ENCODE data around the gene CEP83.
A peak's percentile ranks its signal among the peaks of the same experiment; 100 is the strongest.

Gene CEP83

GRCh38 chr12:94262228-94263010, 197.2 kb downstream of the CEP83 start:
- TF ChIP-seq ZNF70 (CRISPR knock-in tag; IDR thresholded peaks at IDR 0.05): no peak
- no peak for TF ChIP-seq BACH2 (CRISPR knock-in tag; IDR thresholded peaks at IDR 0.05; ENCODE audit: borderline replicate concordance)
- no peak for TF ChIP-seq CSDC2 (CRISPR knock-in tag; IDR thresholded peaks at IDR 0.05)
- TF ChIP-seq TCF4 (CRISPR knock-in tag; IDR thresholded peaks at IDR 0.05; ENCODE audit: borderline replicate concordance): peak; percentile 82
- 0 out of 2 replicates have a peak, but pooled peaks have one; percentile 64 for TF ChIP-seq TSHZ2 (CRISPR knock-in tag; IDR thresholded peaks at IDR 0.05)
- peak; percentile 98 for ATAC-seq

DNA sequence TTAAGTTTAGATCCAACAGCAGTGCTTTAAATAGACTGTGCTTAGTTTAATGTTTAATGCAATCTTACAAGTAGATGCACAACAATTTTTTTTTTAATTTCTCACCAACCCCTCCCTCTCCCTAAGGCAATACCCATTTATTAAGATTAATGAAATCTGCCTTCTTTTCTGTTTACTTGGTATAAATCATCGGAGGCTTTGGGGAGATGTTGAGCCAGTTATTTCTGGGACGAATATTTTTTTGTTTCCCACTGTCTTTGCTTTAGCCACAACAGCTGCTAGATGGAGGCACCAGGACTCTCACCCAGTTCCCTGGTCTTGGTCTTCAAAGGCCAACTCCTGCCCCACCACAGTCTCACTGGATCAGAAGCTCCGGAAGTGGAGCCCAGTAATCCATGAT, 197.9 kb downstream of the CEP83 start:
- ATAC-seq: peak; percentile 3; the same call in 1 of the 3 replicates

GRCh38 chr12:94261119-94261518, 198.5 kb downstream of the CEP83 start:
- no peak for ATAC-seq

More for the DNA sequence above, 197.9 kb downstream of the CEP83 start:
- no peak for TF ChIP-seq BACH2 (CRISPR knock-in tag; IDR thresholded peaks at IDR 0.05; ENCODE audit: borderline replicate concordance)

DNA sequence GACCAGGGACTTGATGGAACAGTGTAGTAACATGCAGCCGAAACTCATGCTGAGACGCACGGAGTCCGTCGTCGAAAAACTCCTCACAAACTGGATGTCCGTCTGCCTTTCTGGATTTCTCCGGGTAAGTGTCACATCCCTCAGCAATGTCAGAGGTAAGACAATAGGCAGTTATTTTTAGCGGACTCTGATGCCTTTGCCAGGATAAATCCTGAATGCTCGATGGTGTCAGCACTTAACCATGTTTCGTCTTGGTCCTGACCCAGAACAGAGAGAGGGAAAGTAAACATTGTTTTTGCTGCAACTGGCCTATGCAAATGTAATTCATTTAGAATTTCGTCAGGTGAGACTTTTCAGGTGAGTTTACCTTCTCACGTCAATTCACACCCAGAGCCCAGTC, 198.9 kb downstream of the CEP83 start:
- ATAC-seq: no peak
- TF ChIP-seq TCF4 (CRISPR knock-in tag; IDR thresholded peaks at IDR 0.05; ENCODE audit: borderline replicate concordance): no peak
- TF ChIP-seq, protein P1, sequence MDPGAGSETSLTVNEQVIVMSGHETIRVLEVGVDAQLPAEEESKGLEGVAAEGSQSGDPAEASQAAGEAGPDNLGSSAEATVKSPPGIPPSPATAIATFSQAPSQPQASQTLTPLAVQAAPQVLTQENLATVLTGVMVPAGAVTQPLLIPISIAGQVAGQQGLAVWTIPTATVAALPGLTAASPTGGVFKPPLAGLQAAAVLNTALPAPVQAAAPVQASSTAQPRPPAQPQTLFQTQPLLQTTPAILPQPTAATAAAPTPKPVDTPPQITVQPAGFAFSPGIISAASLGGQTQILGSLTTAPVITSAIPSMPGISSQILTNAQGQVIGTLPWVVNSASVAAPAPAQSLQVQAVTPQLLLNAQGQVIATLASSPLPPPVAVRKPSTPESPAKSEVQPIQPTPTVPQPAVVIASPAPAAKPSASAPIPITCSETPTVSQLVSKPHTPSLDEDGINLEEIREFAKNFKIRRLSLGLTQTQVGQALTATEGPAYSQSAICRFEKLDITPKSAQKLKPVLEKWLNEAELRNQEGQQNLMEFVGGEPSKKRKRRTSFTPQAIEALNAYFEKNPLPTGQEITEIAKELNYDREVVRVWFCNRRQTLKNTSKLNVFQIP (CRISPR knock-in tag; IDR thresholded peaks at IDR 0.05; ENCODE audit: borderline replicate concordance, low read depth): no peak
- TF ChIP-seq CSRNP3 (CRISPR knock-in tag; IDR thresholded peaks at IDR 0.05): no peak
- no peak for TF ChIP-seq BACH2 (CRISPR knock-in tag; IDR thresholded peaks at IDR 0.05; ENCODE audit: borderline replicate concordance)
- no peak for TF ChIP-seq OSR1 (CRISPR knock-in tag; IDR thresholded peaks at IDR 0.05)
- no peak for TF ChIP-seq SNAI2 (CRISPR knock-in tag; IDR thresholded peaks at IDR 0.05)
- TF ChIP-seq ZFP3 (CRISPR knock-in tag; IDR thresholded peaks at IDR 0.05): no peak
- no peak for TF ChIP-seq GLIS3 (CRISPR knock-in tag; IDR thresholded peaks at IDR 0.05)
- TF ChIP-seq RARB (CRISPR knock-in tag; IDR thresholded peaks at IDR 0.05): no peak
- no peak for TF ChIP-seq TOX (CRISPR knock-in tag; IDR thresholded peaks at IDR 0.05; ENCODE audit: borderline replicate concordance)
- no peak for TF ChIP-seq ZFP30 (CRISPR knock-in tag; IDR thresholded peaks at IDR 0.05)
- TF ChIP-seq, protein P2, sequence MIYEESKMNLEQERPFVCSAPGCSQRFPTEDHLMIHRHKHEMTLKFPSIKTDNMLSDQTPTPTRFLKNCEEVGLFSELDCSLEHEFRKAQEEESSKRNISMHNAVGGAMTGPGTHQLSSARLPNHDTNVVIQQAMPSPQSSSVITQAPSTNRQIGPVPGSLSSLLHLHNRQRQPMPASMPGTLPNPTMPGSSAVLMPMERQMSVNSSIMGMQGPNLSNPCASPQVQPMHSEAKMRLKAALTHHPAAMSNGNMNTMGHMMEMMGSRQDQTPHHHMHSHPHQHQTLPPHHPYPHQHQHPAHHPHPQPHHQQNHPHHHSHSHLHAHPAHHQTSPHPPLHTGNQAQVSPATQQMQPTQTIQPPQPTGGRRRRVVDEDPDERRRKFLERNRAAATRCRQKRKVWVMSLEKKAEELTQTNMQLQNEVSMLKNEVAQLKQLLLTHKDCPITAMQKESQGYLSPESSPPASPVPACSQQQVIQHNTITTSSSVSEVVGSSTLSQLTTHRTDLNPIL (CRISPR knock-in tag; IDR thresholded peaks at IDR 0.05; ENCODE audit: low read depth): no peak
- no peak for TF ChIP-seq ZNF8 (CRISPR knock-in tag; IDR thresholded peaks at IDR 0.05)
- no peak for TF ChIP-seq PPARA (CRISPR knock-in tag; IDR thresholded peaks at IDR 0.05; ENCODE audit: borderline replicate concordance)
- no peak for TF ChIP-seq ZNF70 (CRISPR knock-in tag; IDR thresholded peaks at IDR 0.05)
- no peak for TF ChIP-seq ESRRG (CRISPR knock-in tag; IDR thresholded peaks at IDR 0.05)
- TF ChIP-seq ISL1 (CRISPR knock-in tag; IDR thresholded peaks at IDR 0.05): no peak
- TF ChIP-seq ZNF565 (CRISPR knock-in tag; conservative IDR thresholded peaks at IDR 0.05; ENCODE audit: low read depth): no peak

More at GRCh38 chr12:94261119-94261518, 198.5 kb downstream of the CEP83 start:
- TF ChIP-seq ZC3H10 (CRISPR knock-in tag; IDR thresholded peaks at IDR 0.05): no peak
- no peak for TF ChIP-seq TSHZ2 (CRISPR knock-in tag; IDR thresholded peaks at IDR 0.05)
